Spleen (tissue), 11 donors: Measurements from ENCODE around the gene ENPP4. TPM values are rescaled to one million over a fixed set of nuclear protein-coding genes. Genes with fewer than 3 reads are reported as not detected.
A peak's percentile ranks its signal among the peaks of the same experiment; 100 is the strongest.

Experiments
- DNase-seq: peaks from one replicate; pipeline ENCODE4 v3.0.0-alpha.2; 2020
- H3K27ac ChIP-seq, 8 donors: fragments of 200-600 bp; sonication (generic) in 7 of 8; 1 replicate in 4 of 8; 2 replicates in 4 of 8; pipeline versions ENCODE4 v1.5.0 to v1.8.0; 2016 to 2021; ENCODE audit warnings: inconsistent platforms in 4 of 8, mild to moderate bottlenecking in 4 of 8, moderate library complexity in 1 of 8
- H3K27me3 ChIP-seq, 7 donors: fragments of 200-600 bp; sonication (generic) in 6 of 7; replicated peaks in 1 of 7; 1 replicate in 4 of 7; 2 replicates in 3 of 7; pipeline versions ENCODE4 v1.5.0 to v1.8.0; 2016 to 2021; ENCODE audit warnings: inconsistent platforms in 3 of 7, mild to moderate bottlenecking in 1 of 7
- H3K36me3 ChIP-seq, 6 donors: fragments of 200-600 bp; sonication (generic) in 5 of 6; 1 replicate in 4 of 6; 2 replicates in 2 of 6; pipeline versions ENCODE4 v1.5.0 to v1.8.0; 2016 to 2021; ENCODE audit warnings: inconsistent platforms in 2 of 6
- H3K4me1 ChIP-seq, 6 donors: fragments of 200-600 bp; sonication (generic) in 5 of 6; 1 replicate in 3 of 6; 2 replicates in 3 of 6; pipeline versions ENCODE4 v1.5.0 to v1.8.0; 2016 to 2021; ENCODE audit warnings: inconsistent platforms in 3 of 6
- H3K4me3 ChIP-seq, 8 donors: fragments of 200-600 bp; sonication (generic) in 7 of 8; 1 replicate in 4 of 8; 2 replicates in 4 of 8; pipeline versions ENCODE4 v1.5.0 to v1.8.0; 2016 to 2021; ENCODE audit warnings: inconsistent platforms in 4 of 8, mild to moderate bottlenecking in 4 of 8, moderate library complexity in 2 of 8
- H3K9me3 ChIP-seq, 8 donors: fragments of 200-600 bp; sonication (generic) in 7 of 8; 1 replicate in 4 of 8; 2 replicates in 4 of 8; pipeline versions ENCODE4 v1.5.0 to v1.8.0; 2016 to 2021; ENCODE audit warnings: inconsistent platforms in 4 of 8
- CTCF ChIP-seq, 11 experiments: fragments of 200-600 bp in 7 of 11; fragments of 450-650 bp in 4 of 11; sonication (generic) in 4 of 11; IDR thresholded peaks in 8 of 11; conservative IDR thresholded peaks in 3 of 11; 1 replicate in 7 of 11; 2 replicates in 4 of 11; pipeline versions ENCODE4 v1.4.0 to v1.8.0; 2016 to 2021; ENCODE audit warnings: antibody characterized with exemption in 11 of 11, inconsistent platforms in 4 of 11, mild to moderate bottlenecking in 1 of 11
- POLR2A ChIP-seq, 3 donors: fragments of 450-650 bp; IDR thresholded peaks; one replicate each; pipeline ENCODE4 v1.5.1; 2017; ENCODE audit warnings: antibody characterized with exemption in 3 of 3, mild to moderate bottlenecking in 1 of 3
- POLR2AphosphoS5 ChIP-seq, 3 donors: sonication (generic); formaldehyde crosslinking; IDR thresholded peaks; one replicate each; pipeline ENCODE4 v1.5.1; 2017; ENCODE audit warnings: antibody characterized with exemption in 3 of 3
- WGBS, 5 donors: extraction: QIAGEN DNeasy Blood & Tissue Kit in 3 of 5; methylation state at CpG; one replicate each; pipeline versions ENCODE4 v1.1.5 to v1.1.7; 2013 to 2018; 5-methylcytosine and 5-hydroxymethylcytosine counted together
- intact Hi-C: fragments of 100-400 bp; cut with DNase I; formaldehyde crosslinking; loops from one replicate; pipeline ENCODE4 v1.15.0; 2023; ENCODE audit warnings: low total_unique reads
- polyA plus RNA-seq, 3 donors: library from polyadenylated mRNA; stranded (reverse); fragments of 200-250 nt; gene quantifications; one replicate each; pipeline ENCODE4 v1.2.1, GENCODE V29; 2013
- total RNA-seq, 7 donors: library from RNA; depleted of rRNA in 3 of 7; stranded (reverse); fragments of >200 nt in 3 of 7; fragmentation: NEBNext Ultra II Directional in 4 of 7; extraction: Animal tissue kit (Norgen Biotek cat#: 25700) in 4 of 7; gene quantifications; one replicate each; pipeline versions ENCODE4 v1.1.0 to v1.2.1, GENCODE V29; 2016 to 2021
- donor health status: healthy with polysubstance abuse.
- donor health status: DM: no; HTN: no; CAD: no; lungs with moderate emphysema.
- donor health status: DM: no; HTN: no; CAD: no.
- donor health status: Bipolar disorder and iron deficiency.
- donor health status: healthy.
- donor health status: DM: no; HTN: no; CAD: no.
- donor health status: DM: yes; HTN: yes; CAD: no.

Gene ENPP4
- total and polyA plus RNA-seq, 10 donors: 4.4 to 29.0 (median 19.6) TPM

GRCh38 chr6:46172176-46172575 lies 42.4 kb downstream of the ENPP4 start:
- Histone ChIP-seq H3K9me3 (no peaks in the 10 kb centered on the region), H3K36me3 (no peaks in the 10 kb centered on the region), H3K4me1 (peaks cover 0 to 31% (median 14%) of the 10 kb centered on the region in 6 donors), H3K27me3 (peaks cover 0 to 26% (median 11%) of the 10 kb centered on the region in 7 donors), H3K4me3 (no peak overlapping the region), H3K27ac (no peak overlapping the region)
- 82 to 95% (median 89%) methylated on average over 4 of the region's 4 CpGs for WGBS, 5 donors
- intact Hi-C loops: no loop called here
- no peak for DNase-seq
- TF ChIP-seq POLR2A (IDR thresholded peaks at IDR 0.05): no peak

GRCh38 chr6:46174904-46175303 lies 45.1 kb downstream of the ENPP4 start:
- no peak for DNase-seq
- no peak overlapping the region for H3K4me3 ChIP-seq
- no peaks in the 10 kb centered on the region for H3K36me3 ChIP-seq
- peaks cover 0 to 21% (median 11%) of the 10 kb centered on the region in 7 donors for H3K27me3 ChIP-seq
- peak overlapping the region in 5 of 8 donors; percentile 11 to 73 (median 63) for H3K27ac ChIP-seq
- 60 to 75% (median 65%) methylated on average over 3 of the region's 3 CpGs for WGBS, 5 donors
- H3K9me3 ChIP-seq: no peaks in the 10 kb centered on the region
- H3K4me1 ChIP-seq: peaks cover 0 to 25% (median 14%) of the 10 kb centered on the region in 6 donors
- no peak for TF ChIP-seq CTCF (IDR thresholded peaks at IDR 0.05 in 8 of 11, conservative IDR thresholded peaks at IDR 0.05 in 3 of 11)
- no peak for TF ChIP-seq POLR2A (IDR thresholded peaks at IDR 0.05)
- no peak for TF ChIP-seq POLR2AphosphoS5 (IDR thresholded peaks at IDR 0.05)
- intact Hi-C loops: no loop called here

GRCh38 chr6:46175446-46175845 lies 45.7 kb downstream of the ENPP4 start:
- no peak for TF ChIP-seq POLR2AphosphoS5 (IDR thresholded peaks at IDR 0.05)
- no peak for TF ChIP-seq CTCF (IDR thresholded peaks at IDR 0.05 in 8 of 11, conservative IDR thresholded peaks at IDR 0.05 in 3 of 11)
- TF ChIP-seq POLR2A (IDR thresholded peaks at IDR 0.05): no peak
- no peaks in the 10 kb centered on the region for H3K9me3 ChIP-seq
- no peak for DNase-seq
- no peak overlapping the region for H3K4me3 ChIP-seq
- intact Hi-C loops: no loop called here
- H3K36me3 ChIP-seq: no peaks in the 10 kb centered on the region
- peak overlapping the region in 4 of 8 donors; percentile 29 to 73 (median 65) for H3K27ac ChIP-seq
- H3K27me3 ChIP-seq: peaks cover 0 to 15% (median 8%) of the 10 kb centered on the region in 7 donors
- H3K4me1 ChIP-seq: peaks cover 0 to 20% (median 10%) of the 10 kb centered on the region in 6 donors
- 65 to 81% (median 77%) methylated on average over 4 of the region's 4 CpGs for WGBS, 5 donors

- H3K9me3 ChIP-seq: no peaks in the 10 kb centered on the region
- H3K4me3 ChIP-seq: no peak overlapping the region
- 63 to 76% (median 69%) methylated on average over 3 of the region's 3 CpGs for WGBS, 5 donors
- intact Hi-C loops: no loop called here
- no peak for TF ChIP-seq POLR2AphosphoS5 (IDR thresholded peaks at IDR 0.05)
- no peak for TF ChIP-seq CTCF (IDR thresholded peaks at IDR 0.05 in 8 of 11, conservative IDR thresholded peaks at IDR 0.05 in 3 of 11)
- TF ChIP-seq POLR2A (IDR thresholded peaks at IDR 0.05): no peak
- H3K36me3 ChIP-seq: no peaks in the 10 kb centered on the region
- peak overlapping the region in 3 of 8 donors; percentile 18 to 43 (median 31) for H3K27ac ChIP-seq
- no peak for DNase-seq
- peaks cover 0 to 14% (median 4%) of the 10 kb centered on the region in 6 donors for H3K4me1 ChIP-seq
- peaks cover 0 to 10% (median 3%) of the 10 kb centered on the region in 7 donors for H3K27me3 ChIP-seq
Observed at GRCh38 chr6:46175976-46176375, 46.2 kb downstream of the ENPP4 start.

- Histone ChIP-seq H3K9me3 (no peaks in the 10 kb centered on the region), H3K27me3 (no peaks in the 10 kb centered on the region), H3K4me1 (no peaks in the 10 kb centered on the region), H3K4me3 (no peak overlapping the region), H3K36me3 (no peaks in the 10 kb centered on the region), H3K27ac (no peak overlapping the region)
- no peak for DNase-seq
- TF ChIP-seq CTCF (IDR thresholded peaks at IDR 0.05 in 8 of 11, conservative IDR thresholded peaks at IDR 0.05 in 3 of 11) (no peak), POLR2A (IDR thresholded peaks at IDR 0.05) (no peak), POLR2AphosphoS5 (IDR thresholded peaks at IDR 0.05) (no peak)
- intact Hi-C loops: no loop called here
- 59 to 74% (median 67%) methylated on average over 4 of the region's 4 CpGs for WGBS, 5 donors
Observed at GRCh38 chr6:46184114-46184513, 54.3 kb downstream of the ENPP4 start.
